NCI-H2196 (cell line): ENCODE data around the gene ARHGAP10.
"Not testable (repeated sequence)": the region's sequence is repeated elsewhere in the genome, so short reads cannot be mapped to it uniquely, and the experiment has no call there.

Source experiments
- DNase-seq: peaks from one replicate; lab custom pipeline; 2025; ENCODE audit not compliant: unreplicated experiment; lab: John Stamatoyannopoulos, UW

ARHGAP10 gene

GRCh38 chr4:147846318-147847155, 114.6 kb downstream of the ARHGAP10 start:
- no peak for DNase-seq

DNA sequence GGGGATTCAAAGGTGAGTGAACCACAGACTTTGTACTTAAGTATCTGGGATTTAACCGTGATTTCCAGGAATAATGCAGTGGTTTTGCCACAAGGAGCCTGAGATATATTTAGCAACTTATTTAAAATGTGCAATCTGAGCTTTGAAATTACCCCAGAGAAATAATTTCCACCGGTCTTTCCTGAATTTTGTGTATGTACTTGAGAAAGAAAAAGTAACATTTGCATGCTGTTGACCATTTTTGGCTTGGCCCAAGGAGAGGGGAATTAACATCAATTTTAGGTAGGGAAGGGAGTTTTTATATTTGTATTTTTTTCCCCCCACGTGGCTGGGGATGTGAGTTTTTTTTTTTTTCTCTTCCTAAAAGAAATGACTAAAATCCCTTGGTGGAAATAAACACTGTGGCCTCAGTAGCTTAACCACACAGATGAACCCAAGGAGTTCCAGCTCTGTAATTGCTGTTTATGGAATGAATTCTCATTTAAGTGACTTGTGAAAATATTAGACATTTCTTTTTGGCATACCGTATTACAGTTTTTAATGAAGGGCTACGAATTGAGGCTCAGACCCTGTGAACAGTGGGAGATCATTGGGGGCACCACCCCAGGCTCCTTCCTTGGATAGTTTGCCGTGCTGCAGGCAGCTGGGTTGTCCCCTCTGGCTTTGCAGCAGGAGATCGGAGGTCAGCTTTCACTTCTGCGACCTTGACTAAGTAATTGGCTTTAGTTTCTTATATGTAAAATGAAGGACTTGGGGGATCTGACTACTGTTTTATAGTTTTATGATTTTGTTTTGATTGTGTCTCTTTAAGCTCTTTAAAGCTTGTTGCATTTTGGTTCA, 116.1 kb downstream of the ARHGAP10 start:
- no peak for DNase-seq

DNA sequence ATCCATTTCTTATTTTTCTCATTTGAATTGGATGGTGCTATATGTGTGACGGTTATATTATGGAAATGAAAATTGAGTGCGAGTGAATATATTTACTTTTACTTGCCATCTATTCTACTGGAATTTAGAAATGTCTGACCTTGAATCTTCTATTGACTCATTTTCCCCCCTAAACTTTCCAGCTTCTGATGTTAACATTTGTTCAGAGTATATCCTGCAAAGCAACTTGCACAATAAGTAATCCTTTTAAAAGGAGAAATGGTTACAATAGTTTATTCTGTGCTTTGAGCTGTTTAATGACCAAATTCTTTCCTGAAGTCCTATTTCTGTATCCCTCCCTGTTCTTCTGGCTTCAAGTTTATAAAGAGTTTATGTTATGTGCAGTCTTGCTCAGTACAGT, 116.7 kb downstream of the ARHGAP10 start:
- no peak for DNase-seq

DNA sequence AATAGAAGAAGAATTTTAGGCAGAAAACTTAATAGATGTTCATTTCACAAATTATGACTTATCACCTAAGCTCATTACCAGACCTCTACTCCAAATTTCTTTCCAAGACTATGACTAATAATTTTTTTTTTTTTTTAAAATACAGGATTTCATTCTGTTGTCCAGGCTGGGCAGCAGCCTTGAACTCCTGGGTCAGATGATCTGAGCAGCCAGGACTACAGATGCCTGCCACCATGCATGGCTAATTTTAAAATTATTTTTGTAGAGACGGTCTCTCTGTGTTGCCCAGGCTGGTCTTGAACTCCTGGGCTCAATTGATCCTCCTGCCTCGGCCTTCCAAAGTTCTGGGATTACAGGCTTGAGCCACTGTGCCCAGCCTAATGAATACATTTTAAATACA, 119.2 kb downstream of the ARHGAP10 start:
- no peak for DNase-seq

GRCh38 chr4:147853706-147854105, 121.8 kb downstream of the ARHGAP10 start:
- DNase-seq = no peak

GRCh38 chr4:147854154-147854553, 122.3 kb downstream of the ARHGAP10 start:
- DNase-seq = no peak

GRCh38 chr4:147855571-147856009, 123.7 kb downstream of the ARHGAP10 start:
- DNase-seq = no peak

GRCh38 chr4:147860960-147861359, 129.1 kb downstream of the ARHGAP10 start:
- no peak for DNase-seq

DNA sequence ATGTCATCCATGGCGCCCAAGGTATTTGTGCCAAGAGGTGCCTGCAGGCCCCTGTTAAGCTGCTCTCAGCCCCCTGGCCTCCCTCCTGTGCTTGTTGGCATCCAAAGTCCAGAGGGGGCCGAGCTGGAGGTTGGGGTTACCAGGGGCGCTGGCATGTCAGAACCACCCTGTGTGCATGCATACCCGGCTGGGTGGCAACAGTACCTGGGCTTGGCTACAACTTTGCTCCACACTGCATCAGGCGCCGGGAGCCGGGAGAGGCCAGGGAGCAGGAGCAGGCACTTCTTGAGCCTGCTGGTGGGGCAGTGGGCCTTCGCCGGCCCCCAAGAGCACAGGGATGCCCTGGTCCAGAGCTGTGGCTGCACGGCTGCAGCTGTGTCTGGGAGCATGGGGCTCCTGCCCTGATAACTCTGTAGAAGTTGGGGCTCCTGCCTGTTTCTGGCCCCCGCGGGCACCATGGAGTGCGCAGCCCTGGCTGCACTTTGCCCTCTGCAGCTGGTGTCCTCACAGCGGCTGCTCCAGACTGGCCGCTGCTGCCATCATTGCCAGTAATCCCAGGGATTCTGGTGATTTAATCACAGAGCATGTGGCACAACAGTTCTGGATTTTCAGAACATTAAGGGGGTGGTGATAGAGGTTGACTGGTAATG, 130.3 kb downstream of the ARHGAP10 start:
- DNase-seq = no peak

DNA sequence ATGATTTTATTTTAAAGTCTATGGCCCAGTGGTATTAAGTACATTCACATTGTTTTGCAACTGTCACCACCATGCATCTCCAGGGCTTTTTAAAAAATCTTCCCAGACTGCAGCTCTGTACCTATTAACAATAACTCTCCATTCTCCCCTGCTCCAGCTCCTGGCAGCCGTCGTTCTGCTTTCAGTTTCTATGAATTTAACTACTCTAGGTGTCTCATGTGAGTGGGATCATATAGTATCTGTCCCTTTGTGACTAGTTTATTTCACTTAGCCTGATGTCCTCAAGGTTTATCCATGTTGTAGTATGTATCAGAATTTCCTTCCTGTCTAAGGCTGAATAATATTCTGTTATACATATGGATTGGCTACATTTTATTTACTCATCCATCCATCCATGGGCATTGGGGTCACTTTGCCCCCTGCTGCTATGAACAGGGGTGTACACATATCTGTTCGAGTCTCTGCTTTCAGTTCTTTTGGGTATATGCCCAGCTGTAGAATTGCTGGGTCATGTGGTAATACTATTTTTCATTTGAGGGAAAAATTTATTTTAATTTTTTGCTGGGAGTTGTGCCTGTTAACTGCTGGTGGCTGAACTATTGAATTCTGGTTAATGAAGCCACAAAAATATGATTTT, 131.3 kb downstream of the ARHGAP10 start:
- DNase-seq = no peak

GRCh38 chr4:147863808-147864472, 132.1 kb downstream of the ARHGAP10 start:
- no peak for DNase-seq

GRCh38 chr4:147864607-147865006, 132.7 kb downstream of the ARHGAP10 start:
- no peak for DNase-seq

DNA sequence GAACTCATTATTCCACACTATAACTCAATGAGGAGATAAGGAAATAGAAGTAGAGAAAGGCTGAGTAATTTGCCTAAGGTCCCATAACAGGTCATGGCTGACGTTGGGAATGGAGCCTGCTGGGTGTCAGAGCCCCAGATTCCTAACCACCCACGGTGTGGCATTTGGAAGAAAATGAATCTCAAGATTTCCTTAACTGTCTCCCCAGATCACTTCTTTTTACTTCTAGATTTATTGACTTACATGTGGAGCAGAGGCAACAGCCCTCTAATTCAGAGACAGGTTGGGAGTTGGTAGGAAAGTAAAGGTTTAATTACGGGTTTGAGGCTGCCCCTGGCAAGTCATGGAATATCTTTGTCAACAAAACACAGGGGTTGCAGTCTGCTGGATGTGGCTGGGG, 134.0 kb downstream of the ARHGAP10 start:
- DNase-seq = no peak

- peak; percentile 70 for DNase-seq
Measured at GRCh38 chr4:147866532-147867271, 134.8 kb downstream of the ARHGAP10 start.

- DNase-seq = no peak
Measured at GRCh38 chr4:147874109-147874508, 142.2 kb downstream of the ARHGAP10 start.

GRCh38 chr4:147877308-147877771, 145.5 kb downstream of the ARHGAP10 start:
- no peak for DNase-seq

DNA sequence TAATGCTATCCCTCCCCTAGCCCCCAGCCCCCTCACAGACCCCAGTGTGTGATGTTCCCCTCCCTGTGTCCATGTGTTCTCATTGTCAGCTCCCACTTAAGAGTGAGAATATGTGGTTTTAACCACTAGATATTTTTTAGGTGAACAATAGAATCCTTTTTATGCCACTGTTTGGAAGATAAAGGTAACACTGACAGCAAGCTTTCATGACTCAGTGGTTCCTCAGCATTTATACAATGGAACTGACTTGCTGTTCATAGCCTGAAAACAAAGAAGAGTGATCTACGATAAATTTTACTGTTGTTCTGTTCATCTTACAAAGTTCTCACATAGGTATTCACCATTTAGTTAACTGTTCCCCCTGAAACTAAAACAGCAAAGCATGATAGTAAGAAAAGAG, 147.8 kb downstream of the ARHGAP10 start:
- DNase-seq = no peak

- no peak for DNase-seq
Measured at GRCh38 chr4:147880511-147880910, 148.6 kb downstream of the ARHGAP10 start.

DNA sequence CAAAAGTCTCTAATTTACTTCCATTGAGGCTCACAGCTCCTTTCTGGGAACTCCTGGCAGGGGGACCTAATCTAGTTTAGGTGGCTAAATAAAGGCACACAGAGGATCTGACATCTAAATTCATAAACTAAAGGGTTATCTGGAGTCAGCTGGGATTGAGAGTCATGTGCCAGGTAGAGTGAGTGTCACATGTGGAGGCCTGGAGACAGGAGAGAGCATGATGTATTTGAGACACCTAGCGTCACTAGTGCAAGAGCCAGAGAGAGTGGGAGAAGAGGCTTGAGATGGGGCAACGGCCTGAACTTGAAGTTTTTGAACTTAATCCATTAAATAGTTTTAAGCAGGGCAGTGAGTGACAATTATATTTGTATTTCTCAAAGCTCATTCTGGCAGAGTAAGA, 152.6 kb downstream of the ARHGAP10 start:
- no peak for DNase-seq

- not testable (repeated sequence) for DNase-seq
Measured at GRCh38 chr4:147885216-147885615, 153.3 kb downstream of the ARHGAP10 start.
